ENCODE measurements around the gene MSI2.
A peak's percentile ranks its signal among the peaks of the same experiment; 100 is the strongest.

MSI2 gene

GRCh38 chr17:57445772-57446472 is 189.6 kb downstream of the MSI2 start:
- TF ChIP-seq MAX (IDR thresholded peaks at IDR 0.05), result no peak
- no peak for TF ChIP-seq EGR1 (IDR thresholded peaks at IDR 0.05)
- TF ChIP-seq TCF12 (IDR thresholded peaks at IDR 0.05; ENCODE audit: low read depth), result no peak
- no peak for TF ChIP-seq YY1 (IDR thresholded peaks at IDR 0.05; ENCODE audit: low read depth)
- no peak for TF ChIP-seq NFIC (IDR thresholded peaks at IDR 0.05)
- no peak for TF ChIP-seq REST (IDR thresholded peaks at IDR 0.05; ENCODE audit: low read depth)
- TF ChIP-seq CEBPB (IDR thresholded peaks at IDR 0.05), result no peak
- no peak for TF ChIP-seq ZBTB7A (IDR thresholded peaks at IDR 0.05; ENCODE audit: low read depth)
- no peak for TF ChIP-seq RAD21 (IDR thresholded peaks at IDR 0.05; ENCODE audit: low read depth)

- TF ChIP-seq TCF12 (IDR thresholded peaks at IDR 0.05; ENCODE audit: low read depth) (no peak), TAF1 (IDR thresholded peaks at IDR 0.05; ENCODE audit: low read depth) (no peak), RAD21 (IDR thresholded peaks at IDR 0.05; ENCODE audit: low read depth) (no peak), FOXM1 (IDR thresholded peaks at IDR 0.05; ENCODE audit: borderline replicate concordance, low read depth) (no peak), CREB1 (IDR thresholded peaks at IDR 0.05; ENCODE audit: low read depth) (no peak), NFIC (IDR thresholded peaks at IDR 0.05) (no peak), REST (IDR thresholded peaks at IDR 0.05; ENCODE audit: low read depth) (no peak), CEBPB (IDR thresholded peaks at IDR 0.05) (no peak), TEAD4 (IDR thresholded peaks at IDR 0.05) (no peak), MAX (IDR thresholded peaks at IDR 0.05) (no peak), ZBTB7A (IDR thresholded peaks at IDR 0.05; ENCODE audit: low read depth) (no peak), EGR1 (IDR thresholded peaks at IDR 0.05) (no peak), USF1 (IDR thresholded peaks at IDR 0.05) (no peak), YY1 (IDR thresholded peaks at IDR 0.05; ENCODE audit: low read depth) (no peak), EP300 (IDR thresholded peaks at IDR 0.05; ENCODE audit: borderline replicate concordance) (no peak)
Observed at GRCh38 chr17:57447357-57447989, 191.2 kb downstream of the MSI2 start.

GRCh38 chr17:57447990-57448758 is 191.9 kb downstream of the MSI2 start:
- no peak for TF ChIP-seq NFIC (IDR thresholded peaks at IDR 0.05)
- no peak for TF ChIP-seq FOXM1 (IDR thresholded peaks at IDR 0.05; ENCODE audit: borderline replicate concordance, low read depth)
- TF ChIP-seq MAX (IDR thresholded peaks at IDR 0.05), result no peak
- no peak for TF ChIP-seq REST (IDR thresholded peaks at IDR 0.05; ENCODE audit: low read depth)
- no peak for TF ChIP-seq RAD21 (IDR thresholded peaks at IDR 0.05; ENCODE audit: low read depth)
- TF ChIP-seq EGR1 (IDR thresholded peaks at IDR 0.05), result 0 out of 2 replicates have a peak, but pooled peaks have one; percentile 41

GRCh38 chr17:57448759-57449283 is 192.5 kb downstream of the MSI2 start:
- TF ChIP-seq USF1 (IDR thresholded peaks at IDR 0.05) (no peak), REST (IDR thresholded peaks at IDR 0.05; ENCODE audit: low read depth) (no peak), TCF12 (IDR thresholded peaks at IDR 0.05; ENCODE audit: low read depth) (no peak), CREB1 (IDR thresholded peaks at IDR 0.05; ENCODE audit: low read depth) (no peak), EP300 (IDR thresholded peaks at IDR 0.05; ENCODE audit: borderline replicate concordance) (no peak), YY1 (IDR thresholded peaks at IDR 0.05; ENCODE audit: low read depth) (no peak), ZBTB7A (IDR thresholded peaks at IDR 0.05; ENCODE audit: low read depth) (no peak), MAX (IDR thresholded peaks at IDR 0.05) (no peak), TEAD4 (IDR thresholded peaks at IDR 0.05) (no peak), FOXM1 (IDR thresholded peaks at IDR 0.05; ENCODE audit: borderline replicate concordance, low read depth) (no peak)

All from Ishikawa (cell line).